A549 treated with GW870086 at 1 μM for 4 hours (cell line): Measurements from ENCODE around the gene ZNF362. TPM values are rescaled to one million over a fixed set of nuclear protein-coding genes. Genes with fewer than 3 reads are reported as not detected.

ENCODE experiments used
- total RNA-seq: library from RNA; stranded (reverse); fragments of 200-300 nt; extraction: Qiagen RNA extraction; gene quantifications from 5 replicates; pipeline ENCODE4 v1.2.3, GENCODE V29; 2022; ENCODE audit warnings: low read depth

Gene ZNF362, protein sequence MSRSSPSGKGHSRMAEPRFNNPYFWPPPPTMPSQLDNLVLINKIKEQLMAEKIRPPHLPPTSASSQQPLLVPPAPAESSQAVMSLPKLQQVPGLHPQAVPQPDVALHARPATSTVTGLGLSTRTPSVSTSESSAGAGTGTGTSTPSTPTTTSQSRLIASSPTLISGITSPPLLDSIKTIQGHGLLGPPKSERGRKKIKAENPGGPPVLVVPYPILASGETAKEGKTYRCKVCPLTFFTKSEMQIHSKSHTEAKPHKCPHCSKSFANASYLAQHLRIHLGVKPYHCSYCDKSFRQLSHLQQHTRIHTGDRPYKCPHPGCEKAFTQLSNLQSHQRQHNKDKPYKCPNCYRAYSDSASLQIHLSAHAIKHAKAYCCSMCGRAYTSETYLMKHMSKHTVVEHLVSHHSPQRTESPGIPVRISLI
- 7.9 to 12.4 TPM (median 10.8 TPM) in 5 replicates for total RNA-seq

DNA sequence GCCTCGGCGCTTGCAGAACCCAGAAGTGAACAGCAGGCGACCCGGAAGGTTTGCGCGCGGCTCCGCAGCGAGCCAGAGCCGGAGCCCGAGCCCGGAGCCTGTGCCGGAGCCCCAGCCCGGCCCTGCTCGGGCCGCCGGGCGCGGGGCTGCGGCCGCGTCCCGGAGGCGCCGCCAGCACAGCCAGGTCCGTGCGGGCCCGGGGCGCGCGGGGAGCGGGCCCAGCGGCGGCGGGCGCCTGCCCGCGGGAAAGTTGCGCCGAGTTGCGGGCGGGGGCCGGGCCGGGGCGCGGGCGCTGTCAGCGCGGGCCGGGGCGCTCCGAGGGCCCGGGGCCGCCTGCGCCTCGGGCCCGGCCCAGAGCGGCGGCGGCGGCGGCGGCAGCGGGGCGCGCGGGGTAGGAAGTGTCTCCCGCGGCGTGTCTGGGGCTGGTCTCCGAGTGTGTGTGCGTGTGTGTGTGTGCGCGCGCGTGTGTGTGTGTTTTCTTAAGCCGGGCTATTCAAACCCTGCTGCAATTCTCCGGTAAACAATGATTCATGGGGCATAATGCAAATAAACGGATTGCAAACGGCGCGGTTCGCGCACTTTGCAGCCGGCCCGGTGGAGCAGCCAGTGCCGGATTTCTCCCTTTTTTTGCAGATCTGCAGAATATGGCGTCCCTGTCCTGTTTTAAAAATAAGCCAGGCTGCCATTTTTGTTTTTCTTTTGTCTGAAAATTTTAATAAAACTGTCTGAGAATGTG is at the start of gene ZNF362:
TSS of gene ZNF362 (plus strand) at position 22 of the 736 bp plus-strand sequence. CDS start 14,083 bp downstream, outside the sequence.

DNA sequence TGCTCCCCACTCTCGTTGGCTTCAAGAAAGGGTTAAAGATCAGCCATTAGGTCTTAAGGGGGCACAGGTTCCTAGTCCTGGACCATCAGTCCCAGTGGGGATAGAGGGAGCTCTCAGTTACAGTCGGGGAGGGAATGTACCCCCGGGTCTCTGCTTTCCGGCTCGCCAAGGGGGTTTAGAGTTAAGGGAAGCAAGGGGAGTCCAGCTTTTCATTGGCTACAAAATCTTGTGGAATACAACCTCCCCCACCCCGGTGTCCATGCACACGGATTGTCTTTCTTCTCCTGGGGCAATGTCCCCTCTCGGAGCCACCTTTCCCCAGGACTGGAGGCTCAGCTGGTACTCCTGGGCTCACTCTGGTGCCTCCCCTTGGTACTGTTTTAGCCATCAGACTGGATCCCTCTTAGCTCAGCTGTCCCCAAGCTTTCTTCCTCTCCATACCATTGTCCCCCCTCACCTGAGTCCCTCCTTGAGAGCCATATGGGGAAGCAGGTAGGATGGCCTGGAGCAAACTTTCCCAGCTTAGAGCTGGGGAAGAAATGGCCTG is 64.4 kb downstream of the ZNF362 start, which contains the start of gene A3GALT2:
TSS of gene A3GALT2 (minus strand) at position 480 of the 547 bp plus-strand sequence. CDS start at position 480, 0 bp downstream.

Other genes starting within 250 kb of the ZNF362 start
- gene AK2, start 219.6 kb upstream of the ZNF362 start, total RNA-seq, result 142 to 159 TPM (median 153 TPM) in 5 replicates
- 0.62 to 1.1 TPM (median 1.0 TPM) in 5 replicates for gene AZIN2, start 175.3 kb upstream of the ZNF362 start, total RNA-seq
- gene TRIM62, start 74.4 kb upstream of the ZNF362 start, total RNA-seq, result 1.9 to 2.5 TPM (median 2.3 TPM) in 5 replicates
- gene A3GALT2, start 64.6 kb downstream of the ZNF362 start, total RNA-seq, result not detected in 5 replicates
- gene PHC2, start 174.6 kb downstream of the ZNF362 start, total RNA-seq, result 107 to 127 TPM (median 122 TPM) in 5 replicates
- 1.5 to 2.2 TPM (median 1.9 TPM) in 5 replicates for gene ZSCAN20, start 216.2 kb downstream of the ZNF362 start, total RNA-seq